ENCODE results near the gene ASB8. TPM values are rescaled to one million over a fixed set of nuclear protein-coding genes. Genes with fewer than 3 reads are reported as not detected.
A peak's percentile ranks its signal among the peaks of the same experiment; 100 is the strongest.

The ASB8 gene
- 8.6 and 13.6 TPM in 2 replicates for total RNA-seq

GRCh38 chr12:48157018-48157888 is at the start of gene ASB8:
ASB8 (minus strand) TSS chr12:48157515; CDS start chr12:48153496, 4,019 bp downstream.
- peak; percentile 44 for TF ChIP-seq CTCF (conservative IDR thresholded peaks at IDR 0.05; ENCODE audit: low read depth, low read length)
- peak; percentile 67 for DNase-seq (ENCODE audit: low read depth)
- peak within 1 kb of the TSS; percentile 99 for H3K4me3 ChIP-seq (ENCODE audit: low read depth, low read length)

- DNase-seq (ENCODE audit: low read depth), result no peak
- no peak for TF ChIP-seq CTCF (conservative IDR thresholded peaks at IDR 0.05; ENCODE audit: low read depth, low read length)
- H3K4me3 ChIP-seq (ENCODE audit: low read depth, low read length), result no peak within 1 kb of the TSS
Measured at GRCh38 chr12:48203192-48203591, 45.9 kb upstream of the ASB8 start, which contains the start of gene OR10AD1. OR10AD1 (minus strand) TSS chr12:48203292; CDS start chr12:48203292, 0 bp downstream.

GRCh38 chr12:48202766-48203165 is 45.5 kb upstream of the ASB8 start:
- DNase-seq (ENCODE audit: low read depth), result no peak
- TF ChIP-seq CTCF (conservative IDR thresholded peaks at IDR 0.05; ENCODE audit: low read depth, low read length), result no peak
- no peak overlapping the region for H3K4me3 ChIP-seq (ENCODE audit: low read depth, low read length)

GRCh38 chr12:48201516-48201915 is 44.2 kb upstream of the ASB8 start:
- H3K4me3 ChIP-seq (ENCODE audit: low read depth, low read length), result no peak overlapping the region
- TF ChIP-seq CTCF (conservative IDR thresholded peaks at IDR 0.05; ENCODE audit: low read depth, low read length), result no peak
- DNase-seq (ENCODE audit: low read depth), result no peak

- no peak for DNase-seq (ENCODE audit: low read depth)
- H3K4me3 ChIP-seq (ENCODE audit: low read depth, low read length), result no peak overlapping the region
- no peak for TF ChIP-seq CTCF (conservative IDR thresholded peaks at IDR 0.05; ENCODE audit: low read depth, low read length)
Measured at GRCh38 chr12:48201091-48201490, 43.8 kb upstream of the ASB8 start.

- H3K4me3 ChIP-seq (ENCODE audit: low read depth, low read length), result no peak overlapping the region
- TF ChIP-seq CTCF (conservative IDR thresholded peaks at IDR 0.05; ENCODE audit: low read depth, low read length), result no peak
Measured at GRCh38 chr12:48199774-48200221, 42.5 kb upstream of the ASB8 start.

More at GRCh38 chr12:48199774-48200221, 42.5 kb upstream of the ASB8 start:
- no peak for DNase-seq (ENCODE audit: low read depth)
